GM12875 (cell line): Measurements from ENCODE around the gene KIFC1.
"Not testable (repeated sequence)": the region's sequence is repeated elsewhere in the genome, so short reads cannot be mapped to it uniquely, and the experiment has no call there.

Experiments
- H3K4me3 ChIP-seq: one replicate; pipeline ENCODE4 v1.5.1; 2011; ENCODE audit warnings: low read depth, low read length, control low read depth
- TF ChIP-seq, protein P1 (sequence below): IDR thresholded peaks from 2 replicates; pipeline ENCODE4 v1.5.1; 2011; ENCODE audit warnings: low read depth, mild to moderate bottlenecking, control low read depth, inconsistent platforms, low read length, moderate library complexity, borderline replicate concordance; ENCODE audit not compliant: insufficient read depth

KIFC1 gene

DNA sequence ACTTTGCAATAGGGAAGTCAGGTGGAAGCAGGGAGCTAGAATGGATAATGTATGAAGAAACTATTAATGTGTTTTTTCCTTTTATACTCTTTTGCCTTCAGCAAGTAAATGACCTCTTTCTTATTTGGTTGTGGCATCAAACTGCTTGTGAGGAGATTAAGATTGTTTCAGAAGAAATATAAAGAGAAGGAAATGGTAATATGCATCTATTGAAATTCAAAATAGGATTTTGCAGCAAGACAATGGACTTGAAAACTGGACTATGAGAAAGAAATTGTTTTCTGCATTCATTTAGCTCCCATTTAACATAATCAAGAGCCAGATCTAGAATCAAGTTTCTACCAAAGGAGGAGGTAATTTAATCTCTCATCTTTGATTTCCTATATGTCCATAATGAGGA is 32.3 kb upstream of the KIFC1 start:
- no peak overlapping the region for H3K4me3 ChIP-seq
- TF ChIP-seq, protein P1, sequence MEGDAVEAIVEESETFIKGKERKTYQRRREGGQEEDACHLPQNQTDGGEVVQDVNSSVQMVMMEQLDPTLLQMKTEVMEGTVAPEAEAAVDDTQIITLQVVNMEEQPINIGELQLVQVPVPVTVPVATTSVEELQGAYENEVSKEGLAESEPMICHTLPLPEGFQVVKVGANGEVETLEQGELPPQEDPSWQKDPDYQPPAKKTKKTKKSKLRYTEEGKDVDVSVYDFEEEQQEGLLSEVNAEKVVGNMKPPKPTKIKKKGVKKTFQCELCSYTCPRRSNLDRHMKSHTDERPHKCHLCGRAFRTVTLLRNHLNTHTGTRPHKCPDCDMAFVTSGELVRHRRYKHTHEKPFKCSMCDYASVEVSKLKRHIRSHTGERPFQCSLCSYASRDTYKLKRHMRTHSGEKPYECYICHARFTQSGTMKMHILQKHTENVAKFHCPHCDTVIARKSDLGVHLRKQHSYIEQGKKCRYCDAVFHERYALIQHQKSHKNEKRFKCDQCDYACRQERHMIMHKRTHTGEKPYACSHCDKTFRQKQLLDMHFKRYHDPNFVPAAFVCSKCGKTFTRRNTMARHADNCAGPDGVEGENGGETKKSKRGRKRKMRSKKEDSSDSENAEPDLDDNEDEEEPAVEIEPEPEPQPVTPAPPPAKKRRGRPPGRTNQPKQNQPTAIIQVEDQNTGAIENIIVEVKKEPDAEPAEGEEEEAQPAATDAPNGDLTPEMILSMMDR, result no peak

DNA sequence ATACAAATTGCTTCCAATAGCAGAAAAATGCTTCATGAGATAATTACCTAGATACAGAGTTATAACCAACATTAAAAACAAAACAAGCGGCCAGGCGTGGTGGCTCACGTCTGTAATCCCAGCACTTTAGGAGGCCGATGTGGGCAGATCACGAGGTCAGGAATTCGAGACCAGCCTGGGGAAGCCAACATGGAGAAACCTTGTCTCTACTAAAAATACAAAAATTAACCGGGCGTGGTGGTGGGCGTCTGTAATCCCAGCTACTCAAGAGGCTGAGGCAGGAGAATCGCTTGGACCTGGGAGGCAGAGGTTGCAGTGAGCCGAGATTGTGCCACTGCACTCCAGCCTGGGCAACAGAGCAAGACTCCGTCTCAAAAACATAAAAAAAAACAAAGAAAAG is 28.1 kb upstream of the KIFC1 start:
- H3K4me3 ChIP-seq, result not testable (repeated sequence)

DNA sequence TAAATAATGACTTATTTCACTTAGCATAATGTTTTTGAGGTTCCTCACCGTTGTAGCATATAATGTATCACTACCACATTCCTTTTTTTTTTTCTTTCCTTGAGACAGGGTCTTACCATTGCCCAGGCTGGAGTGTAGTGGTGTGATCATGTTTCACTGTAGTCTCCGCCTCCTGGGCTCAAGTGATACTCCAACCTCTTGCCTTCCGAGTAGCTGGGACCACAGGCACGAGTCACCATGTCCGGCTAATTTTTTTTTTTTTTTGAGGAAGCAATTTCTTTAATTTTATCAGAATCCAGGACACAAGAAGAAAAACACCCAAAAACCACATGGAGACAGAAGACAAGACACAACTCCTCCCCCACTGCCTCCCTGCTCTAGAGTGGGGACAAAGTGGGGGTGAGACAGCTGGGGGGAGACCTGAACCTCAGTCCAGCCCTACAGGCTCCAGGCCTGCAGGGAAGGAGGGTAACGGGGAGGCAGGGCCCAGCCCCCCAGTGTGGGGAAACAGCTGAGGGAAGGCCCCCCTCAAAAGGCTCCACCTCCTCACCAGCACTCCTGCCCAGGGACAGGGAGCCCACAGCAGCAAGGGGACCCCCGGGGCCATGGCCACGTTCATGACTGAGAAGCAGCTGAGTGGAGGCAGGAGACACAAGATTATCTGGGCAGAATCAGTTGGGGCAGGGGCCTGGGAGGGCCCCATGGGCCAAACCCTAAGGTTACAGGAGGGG is 27.0 kb upstream of the KIFC1 start:
- not testable (repeated sequence) for H3K4me3 ChIP-seq

DNA sequence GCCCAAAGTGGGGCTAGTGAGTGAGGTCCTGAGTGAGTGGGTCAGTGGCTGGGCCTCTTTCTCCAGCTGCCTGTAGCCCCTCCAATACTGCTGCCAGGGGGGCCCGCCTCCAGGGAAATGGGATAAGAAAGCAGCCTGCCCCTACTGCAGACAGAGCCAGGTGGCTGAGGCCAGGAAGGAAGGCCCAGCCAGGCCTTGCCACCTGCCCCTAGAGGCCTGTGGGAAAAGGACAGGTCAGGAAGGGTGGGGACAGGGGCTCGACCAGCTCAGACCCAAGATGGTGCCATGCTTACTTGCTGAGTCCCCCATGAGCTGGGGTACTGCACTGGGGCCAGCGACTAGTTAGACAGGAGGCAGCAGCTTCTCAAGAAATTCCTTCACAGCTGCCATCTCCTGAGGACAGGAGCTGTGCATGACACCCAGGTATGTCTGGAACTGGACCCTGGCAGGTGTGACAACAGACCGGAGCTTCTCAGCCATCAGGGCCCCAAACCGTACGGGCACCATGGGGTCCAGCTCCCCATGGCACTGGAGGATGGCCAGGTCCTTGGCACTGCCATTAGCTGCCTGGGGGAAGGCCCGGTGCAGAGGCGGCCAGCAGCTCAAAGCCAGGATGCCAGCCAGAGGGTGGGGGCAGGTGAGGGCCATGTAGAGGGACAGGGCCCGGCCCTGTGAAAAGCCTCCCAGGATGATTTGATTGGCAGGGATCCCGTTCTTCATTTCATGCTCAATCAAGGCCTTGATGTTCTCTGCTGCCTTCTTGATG is 26.2 kb upstream of the KIFC1 start:
- TF ChIP-seq, protein P1, result peak; percentile 19; the same call in 1 of the 2 replicates
- not testable (repeated sequence) for H3K4me3 ChIP-seq

DNA sequence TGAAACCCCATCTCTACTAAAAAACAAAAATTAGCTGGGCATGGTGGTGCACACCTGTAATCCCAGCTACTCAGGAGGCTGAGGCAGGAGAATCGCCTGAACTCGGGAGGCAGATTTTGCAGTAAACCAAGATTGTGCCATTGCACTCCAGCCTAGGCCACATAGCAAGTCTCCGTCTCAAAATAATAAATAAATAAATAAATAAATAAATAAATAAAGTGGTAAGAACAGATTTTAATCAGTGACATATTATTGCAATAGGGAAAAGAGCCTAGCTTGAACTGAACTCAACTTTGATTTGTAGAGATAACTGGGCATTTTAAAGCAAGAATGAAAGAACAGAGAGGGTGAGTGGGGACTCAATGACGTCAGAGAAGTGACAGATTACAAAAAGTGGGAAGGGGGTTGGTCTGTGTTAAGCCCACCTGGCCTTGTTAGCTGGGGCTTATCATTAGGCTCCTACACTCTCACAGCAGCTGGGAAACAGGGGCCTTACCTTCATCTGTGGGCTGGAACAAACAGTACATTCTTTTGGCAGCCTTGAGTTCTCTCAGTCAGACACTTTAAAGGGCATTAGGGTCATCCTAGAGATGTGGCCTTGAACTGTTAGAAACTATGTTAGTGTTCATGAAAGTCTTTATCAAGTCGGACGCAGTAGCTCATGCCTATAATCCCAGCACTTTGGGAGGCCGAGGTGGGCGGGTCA is 24.5 kb upstream of the KIFC1 start:
- no peak overlapping the region for H3K4me3 ChIP-seq
- TF ChIP-seq, protein P1, result no peak

DNA sequence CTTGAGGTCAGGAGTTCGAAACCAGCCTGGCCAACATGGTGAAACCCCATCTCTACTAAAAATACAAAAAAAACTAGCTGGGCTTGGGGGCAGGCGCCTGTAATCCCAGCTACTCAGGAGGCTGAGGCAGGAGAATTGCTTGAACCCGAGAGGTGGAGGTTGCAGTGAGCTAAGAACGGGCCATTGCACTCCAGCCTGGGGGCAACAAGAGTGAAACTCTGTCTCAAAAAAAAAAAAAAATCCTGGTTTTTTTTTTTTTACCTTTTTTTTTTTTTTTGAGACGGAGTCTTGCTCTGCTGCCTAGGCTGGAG is 24.0 kb upstream of the KIFC1 start:
- H3K4me3 ChIP-seq, result not testable (repeated sequence)

DNA sequence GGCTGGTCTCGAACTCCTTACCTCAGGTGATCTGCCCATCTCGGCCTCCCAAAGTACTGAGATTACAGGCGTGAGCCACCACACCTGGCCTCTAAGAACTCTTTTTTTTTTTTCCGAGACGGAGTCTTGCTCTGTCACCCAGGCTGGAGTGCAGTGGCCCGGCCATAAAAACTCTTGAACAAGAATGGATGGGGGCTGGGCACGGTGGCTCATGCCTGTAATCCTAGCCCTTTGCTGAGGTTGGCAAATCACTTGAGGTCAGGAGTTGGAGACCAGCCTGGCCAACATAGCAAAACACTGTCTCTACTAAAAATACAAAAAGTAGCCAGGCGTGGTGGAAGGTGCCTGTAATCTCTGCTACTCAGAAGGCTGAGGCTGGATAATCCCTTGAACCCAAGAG is 19.7 kb upstream of the KIFC1 start:
- H3K4me3 ChIP-seq, result not testable (repeated sequence)

DNA sequence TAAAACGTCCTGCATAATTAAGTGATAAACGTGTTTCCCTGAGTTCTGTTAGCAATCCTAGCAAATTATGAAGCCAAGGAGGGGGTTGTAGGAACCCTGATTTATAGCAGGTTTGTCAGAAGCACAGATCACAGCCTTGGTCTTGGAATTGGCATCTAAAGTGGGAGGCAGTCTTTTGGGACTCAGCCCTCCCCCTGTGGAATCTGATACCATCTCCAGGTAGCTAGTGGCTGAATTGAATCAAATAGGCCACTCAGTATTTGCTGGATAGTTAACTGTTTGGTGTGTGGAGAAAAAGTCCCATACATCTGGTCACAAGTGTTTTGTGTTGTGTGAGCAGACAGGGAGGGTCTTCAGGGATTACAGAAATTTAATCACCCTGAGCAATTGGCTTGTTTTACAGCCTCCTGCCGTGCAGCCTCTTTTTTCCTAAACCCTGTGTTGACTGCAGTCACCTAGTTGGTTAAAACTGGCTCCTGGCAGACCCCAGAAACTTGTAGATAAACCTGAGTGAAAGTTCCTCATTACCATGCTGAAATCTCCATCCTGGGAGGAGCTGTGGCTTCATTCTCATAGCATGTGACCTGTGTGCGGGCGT is 19.0 kb upstream of the KIFC1 start:
- TF ChIP-seq, protein P1, result no peak
- no peak overlapping the region for H3K4me3 ChIP-seq
